Right lobe of liver (tissue), 6 donors: ENCODE results near the gene NSUN6. TPM values are rescaled to one million over a fixed set of nuclear protein-coding genes. Genes with fewer than 3 reads are reported as not detected.

Source experiments
- ATAC-seq, 4 donors: fragments of 200-7000 bp; cut with Tn5 transposase; one replicate each; pipeline ENCODE4 v1.9.1; 2020; ENCODE audit warnings: mild to moderate bottlenecking in 4 of 4, moderate library complexity in 4 of 4
- DNase-seq, 3 donors: peaks; one replicate each; pipeline ENCODE4 v3.0.0-alpha.2; 2020
- H3K27ac ChIP-seq, 3 donors: fragments of 200-600 bp; one replicate each; pipeline ENCODE4 v1.8.0; 2022
- H3K27me3 ChIP-seq, 2 donors: fragments of 200-600 bp; one replicate each; pipeline ENCODE4 v1.8.0; 2022
- H3K36me3 ChIP-seq, 4 donors: fragments of 200-600 bp; sonication (generic) in 1 of 4; one replicate each; pipeline versions ENCODE4 v1.5.1 to v1.8.0; 2017 to 2022; ENCODE audit warnings: control low read depth in 1 of 4
- H3K4me1 ChIP-seq, 4 donors: fragments of 200-600 bp; sonication (generic) in 1 of 4; one replicate each; pipeline versions ENCODE4 v1.5.1 to v1.8.0; 2017 to 2022; ENCODE audit warnings: control low read depth in 1 of 4
- H3K4me3 ChIP-seq, 3 donors: fragments of 200-600 bp; one replicate each; pipeline ENCODE4 v1.8.0; 2022
- H3K9me3 ChIP-seq, 4 donors: fragments of 200-600 bp; sonication (generic) in 1 of 4; one replicate each; pipeline versions ENCODE4 v1.5.1 to v1.8.0; 2017 to 2022; ENCODE audit warnings: control low read depth in 1 of 4
- CTCF ChIP-seq, 4 donors: fragments of 200-600 bp in 3 of 4; fragments of 450-650 bp in 1 of 4; IDR thresholded peaks; one replicate each; pipeline versions ENCODE4 v1.5.1 to v1.8.0; 2016 to 2022; ENCODE audit warnings: antibody characterized with exemption in 4 of 4, mild to moderate bottlenecking in 2 of 4
- POLR2A ChIP-seq: fragments of 450-650 bp; IDR thresholded peaks from one replicate; pipeline ENCODE4 v1.6.1; 2017; ENCODE audit warnings: antibody characterized with exemption, mild to moderate bottlenecking
- WGBS: methylation state at CpG from one replicate; pipeline ENCODE4 v1.1.6; 2018; ENCODE audit warnings: low coverage, low lambda C conversion rate; ENCODE audit not compliant: insufficient coverage; ENCODE audit errors: missing lambda C conversion rate; 5-methylcytosine and 5-hydroxymethylcytosine counted together
- intact Hi-C, 2 donors: fragments of 100-400 bp; cut with DNase I; formaldehyde crosslinking; loops; one replicate each; pipeline versions ENCODE4 v1.11.2 to v1.14.1; 2022
- total RNA-seq, 6 experiments: library from RNA; depleted of rRNA in 2 of 6; stranded (reverse); fragments of >200 nt in 2 of 6; fragmentation: NEBNext Ultra II Directional in 3 of 6; extraction: Animal tissue kit (Norgen Biotek cat#: 25700) in 3 of 6; gene quantifications; one replicate each; pipeline versions ENCODE4 v1.1.0 to v1.2.4, GENCODE V29; 2016 to 2023
- donor health status: DM: no; HTN: yes; CAD: no.
- donor health status: DM: no; HTN: no; CAD: no.
- donor health status: DM: no; HTN: no; CAD: no.
- donor health status: DM: no; HTN: yes; CAD: no.
- donor health status: DM: no; HTN: yes; CAD: no.

The NSUN6 gene
- total RNA-seq, 6 experiments from 2014 or later = 19.0 to 34.0 (median 27.9) TPM

GRCh38 chr10:18658271-18659124 is 7.1 kb upstream of the NSUN6 start:
- H3K27me3 ChIP-seq = no peaks in the 10 kb centered on the region
- intact Hi-C loops = no loop called here
- peak; percentile 32 to 45 (median 43) for ATAC-seq
- peak overlapping the region; percentile 97 to 100 (median 99) for H3K27ac ChIP-seq
- H3K4me3 ChIP-seq = peak overlapping the region; percentile 64 to 88 (median 77)
- DNase-seq = peak in 1 of 3 donors; percentile 31
- TF ChIP-seq POLR2A (peak; percentile 48), CTCF (IDR thresholded peaks at IDR 0.05) (no peak)
- WGBS = 3% methylated on average over 23 of the region's 23 CpGs
- peaks cover 0 to 19% (median 3%) of the 10 kb centered on the region in 4 donors for H3K4me1 ChIP-seq
- no peaks in the 10 kb centered on the region for H3K9me3 ChIP-seq
- H3K36me3 ChIP-seq = no peaks in the 10 kb centered on the region

- WGBS = 75% methylated on average over 3 of the region's 3 CpGs
- no peak for TF ChIP-seq CTCF (IDR thresholded peaks at IDR 0.05)
- TF ChIP-seq POLR2A = no peak
- intact Hi-C loops = no loop called here
- no peak for DNase-seq
- ATAC-seq = no peak
- Histone ChIP-seq H3K9me3 (no peaks in the 10 kb centered on the region), H3K4me1 (peaks cover 0 to 19% (median 3%) of the 10 kb centered on the region in 4 donors), H3K36me3 (no peaks in the 10 kb centered on the region), H3K4me3 (no peak overlapping the region), H3K27me3 (no peaks in the 10 kb centered on the region), H3K27ac (no peak overlapping the region)
Observed at GRCh38 chr10:18656724-18657123, 5.3 kb upstream of the NSUN6 start.

- H3K4me1 ChIP-seq = peaks cover 0 to 17% (median 4%) of the 10 kb centered on the region in 4 donors
- TF ChIP-seq POLR2A (no peak), CTCF (IDR thresholded peaks at IDR 0.05) (no peak)
- no peak overlapping the region for H3K27ac ChIP-seq
- 86% methylated on average over 2 of the region's 3 CpGs for WGBS
- no peak overlapping the region for H3K4me3 ChIP-seq
- no peaks in the 10 kb centered on the region for H3K27me3 ChIP-seq
- no peaks in the 10 kb centered on the region for H3K9me3 ChIP-seq
- no peak for ATAC-seq
- intact Hi-C loops = no loop called here
- no peaks in the 10 kb centered on the region for H3K36me3 ChIP-seq
- DNase-seq = no peak
Observed at GRCh38 chr10:18653112-18653511, 1.7 kb upstream of the NSUN6 start.

- intact Hi-C loops = no loop called here
- TF ChIP-seq CTCF (IDR thresholded peaks at IDR 0.05) (no peak), POLR2A (peak; percentile 14)
- Histone ChIP-seq H3K9me3 (no peaks in the 10 kb centered on the region), H3K4me3 (peak overlapping the region; percentile 64 to 73 (median 64)), H3K36me3 (peaks cover 0 to 8% (median 0%) of the 10 kb centered on the region in 4 donors), H3K27ac (peak overlapping the region; percentile 92 to 95 (median 92)), H3K4me1 (peaks cover 0 to 22% (median 6%) of the 10 kb centered on the region in 4 donors), H3K27me3 (no peaks in the 10 kb centered on the region)
- DNase-seq = no peak
- 5% methylated on average over 6 of the region's 6 CpGs for WGBS
- ATAC-seq = peak in 3 of 4 donors; percentile 14 to 44 (median 34)
Observed at GRCh38 chr10:18650404-18650997, 886 bp downstream of the NSUN6 start.
